ENCODE results near the gene SLC6A3.

SLC6A3 gene

GRCh38 chr5:1404062-1404461 is 41.2 kb downstream of the SLC6A3 start:
- no peak for DNase-seq

- DNase-seq = no peak
These were observed 42.5 kb downstream of the SLC6A3 start for GRCh38 chr5:1402611-1403255.

GRCh38 chr5:1401536-1402138 is 43.6 kb downstream of the SLC6A3 start:
- DNase-seq = no peak

GRCh38 chr5:1400936-1401335 is 44.3 kb downstream of the SLC6A3 start:
- no peak for DNase-seq

GRCh38 chr5:1400211-1400855 is 44.9 kb downstream of the SLC6A3 start:
- no peak for DNase-seq

- no peak for DNase-seq
These were observed 45.5 kb downstream of the SLC6A3 start for GRCh38 chr5:1399737-1400136.

- no peak for DNase-seq
These were observed 48.9 kb downstream of the SLC6A3 start for GRCh38 chr5:1396293-1396816.

- DNase-seq = no peak
These were observed 50.1 kb downstream of the SLC6A3 start for GRCh38 chr5:1394881-1395860.

- no peak for DNase-seq
These were observed 51.4 kb downstream of the SLC6A3 start for GRCh38 chr5:1393571-1394501.

- no peak for DNase-seq
These were observed 52.3 kb downstream of the SLC6A3 start for GRCh38 chr5:1392801-1393565.

GRCh38 chr5:1392261-1392660 is 53.0 kb downstream of the SLC6A3 start:
- no peak for DNase-seq

GRCh38 chr5:1391691-1392090 is 53.5 kb downstream of the SLC6A3 start:
- no peak for DNase-seq

- DNase-seq = no peak
These were observed 54.2 kb downstream of the SLC6A3 start for GRCh38 chr5:1390861-1391600.

- DNase-seq = no peak
These were observed 54.9 kb downstream of the SLC6A3 start for GRCh38 chr5:1390333-1390732.

GRCh38 chr5:1388383-1388967 is 56.8 kb downstream of the SLC6A3 start:
- DNase-seq = no peak

GRCh38 chr5:1387876-1388275 is 57.4 kb downstream of the SLC6A3 start:
- DNase-seq = no peak

- peak; percentile 30 for DNase-seq
These were observed 58.0 kb downstream of the SLC6A3 start for GRCh38 chr5:1387059-1387755.

GRCh38 chr5:1386274-1386717 is 58.9 kb downstream of the SLC6A3 start:
- peak; percentile 54 for DNase-seq
